Measurements from ENCODE around the gene TRIM24.

The TRIM24 gene

DNA sequence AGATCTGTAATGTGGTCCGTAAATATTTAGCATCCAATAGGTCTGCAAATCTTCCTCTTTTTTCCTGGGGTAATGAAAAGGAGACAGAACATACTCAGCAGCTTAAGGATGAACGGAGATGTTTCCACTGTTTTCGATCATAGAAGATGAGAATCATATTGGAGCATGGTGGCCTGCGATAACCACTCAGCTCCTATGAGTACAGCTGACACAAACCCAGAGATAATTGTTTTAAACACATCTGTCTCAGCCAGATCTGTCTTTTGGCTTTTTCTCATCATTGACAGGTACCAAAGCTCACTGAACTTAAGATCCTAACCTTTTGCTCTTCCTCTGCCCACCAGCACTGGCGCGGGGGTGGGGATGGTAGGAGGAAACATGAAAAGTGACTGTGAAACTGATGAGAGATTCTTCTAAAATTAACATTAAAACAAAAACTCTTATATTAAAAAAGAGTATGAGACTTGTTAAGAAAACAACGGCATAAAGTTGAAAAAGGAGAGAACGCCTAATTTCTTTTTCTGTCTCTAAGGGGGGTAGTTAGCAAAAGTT, 170.1 kb downstream of the TRIM24 start:
- DNase-seq, result no peak

DNA sequence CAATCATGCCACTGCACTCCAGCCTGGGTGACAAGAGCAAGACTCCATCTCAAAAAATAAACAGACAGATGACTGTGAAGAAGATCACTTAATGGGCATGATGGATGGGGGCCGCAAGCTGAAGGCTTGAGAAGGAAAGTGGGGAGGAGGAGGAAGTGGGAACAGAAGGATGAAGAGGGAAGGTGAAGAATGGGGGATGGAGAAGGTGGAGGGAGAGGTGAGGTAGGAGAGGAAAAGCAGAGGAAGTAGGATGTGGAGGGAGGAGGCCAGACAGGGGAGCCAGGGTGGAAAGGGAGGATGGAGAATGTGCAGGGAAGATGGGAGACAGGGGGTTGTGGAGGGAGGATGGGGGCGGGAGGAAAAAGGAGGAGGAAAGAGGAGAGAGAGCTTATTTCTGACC, 172.3 kb downstream of the TRIM24 start:
- no peak for DNase-seq

DNA sequence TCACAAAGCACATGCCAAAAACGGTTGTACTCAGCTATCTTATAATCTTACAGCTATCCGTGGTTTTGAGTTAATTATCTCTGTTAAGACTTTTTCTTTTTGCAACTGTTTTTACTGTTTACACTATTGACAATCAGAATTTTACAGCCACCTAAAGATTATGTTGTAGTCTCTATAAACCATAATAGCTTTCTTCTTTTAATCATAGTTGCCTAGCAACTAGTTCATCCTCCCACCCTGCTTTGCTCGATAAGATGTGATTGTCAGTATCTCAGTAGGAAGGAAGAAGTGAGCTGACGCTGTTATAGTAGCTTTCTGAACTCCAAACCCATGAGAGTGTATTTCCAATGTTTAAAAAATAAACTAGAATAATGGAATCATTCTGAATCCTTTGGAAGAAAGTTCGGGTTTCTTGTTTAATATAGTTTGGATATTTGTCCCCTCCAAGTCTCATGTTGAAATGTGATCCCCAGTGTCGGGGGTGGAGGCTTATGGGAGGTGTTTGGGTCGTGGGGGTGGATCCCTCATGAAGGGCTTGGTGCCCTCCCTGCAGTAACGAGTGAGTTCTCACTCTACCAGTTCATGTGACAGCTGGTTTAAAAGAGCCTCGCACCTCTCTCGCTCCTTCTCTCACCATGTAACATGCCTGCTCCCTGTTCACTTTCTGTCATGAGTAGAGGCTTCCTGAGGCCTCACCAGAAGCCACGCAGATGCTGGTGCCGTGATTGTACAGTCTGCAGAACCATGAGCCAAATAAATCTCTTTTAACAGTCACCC, 173.0 kb downstream of the TRIM24 start:
- DNase-seq, result no peak
